GM18511 (cell line): ENCODE measurements around the gene MYOG.

Experiments used
- ATAC-seq: cut with Tn5 transposase; IDR thresholded peaks from one replicate; pipeline ENCODE4 v1.9.1; 2021; ENCODE audit warnings: mild to moderate bottlenecking, moderate library complexity; ENCODE audit not compliant: unreplicated experiment

MYOG gene

DNA sequence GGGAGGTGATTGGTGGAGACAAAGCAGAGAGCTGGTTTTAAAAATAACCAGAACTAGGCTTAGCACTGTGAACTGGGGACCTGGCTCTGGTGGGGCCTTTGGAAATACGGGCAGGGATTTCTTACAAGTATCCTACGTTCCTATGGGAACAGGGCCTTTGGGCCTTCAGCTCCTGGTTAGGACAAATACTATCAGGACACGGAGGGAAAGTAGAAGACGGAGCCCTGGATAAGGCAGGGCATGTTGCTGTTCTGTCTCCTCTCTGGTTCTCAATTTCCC lies 5.3 kb upstream of the MYOG start:
- no peak for ATAC-seq

DNA sequence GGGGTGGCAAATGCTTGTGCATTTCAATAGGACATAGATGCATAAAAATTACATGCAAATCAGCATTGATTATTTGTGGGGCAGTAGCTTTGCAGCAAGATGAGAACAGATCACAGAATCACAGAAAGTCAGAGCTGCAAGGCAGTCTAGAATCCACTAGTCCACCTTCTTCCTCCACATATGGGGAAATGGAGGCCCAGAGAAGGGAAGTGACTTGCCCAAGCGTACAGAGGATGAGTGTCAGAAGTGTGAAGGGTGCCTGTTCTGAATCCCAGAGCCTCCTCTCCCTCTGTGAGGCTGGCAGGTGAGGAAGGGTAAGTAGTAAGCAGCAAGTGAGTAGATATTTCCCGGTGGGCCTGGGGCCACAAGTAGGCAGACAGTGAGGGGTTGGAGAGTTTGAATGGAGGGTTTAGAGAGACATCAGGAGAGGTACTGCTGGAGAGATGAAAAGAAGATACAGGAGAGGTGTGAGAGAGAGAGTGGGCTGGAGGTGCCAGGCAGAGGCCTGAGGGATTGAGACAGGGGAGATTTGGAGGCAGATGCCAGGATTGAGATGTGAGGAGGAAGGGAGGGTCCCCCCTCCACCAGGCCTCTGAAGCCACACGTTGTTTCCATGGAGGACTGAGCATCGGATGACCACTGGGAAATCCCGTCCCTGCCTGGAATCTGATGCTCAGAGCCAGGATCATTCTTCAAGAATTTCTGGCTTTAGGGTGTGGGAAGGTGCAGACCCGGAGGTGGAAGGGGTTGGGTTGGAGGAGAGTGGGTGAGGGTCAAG lies 4.8 kb upstream of the MYOG start:
- no peak for ATAC-seq

DNA sequence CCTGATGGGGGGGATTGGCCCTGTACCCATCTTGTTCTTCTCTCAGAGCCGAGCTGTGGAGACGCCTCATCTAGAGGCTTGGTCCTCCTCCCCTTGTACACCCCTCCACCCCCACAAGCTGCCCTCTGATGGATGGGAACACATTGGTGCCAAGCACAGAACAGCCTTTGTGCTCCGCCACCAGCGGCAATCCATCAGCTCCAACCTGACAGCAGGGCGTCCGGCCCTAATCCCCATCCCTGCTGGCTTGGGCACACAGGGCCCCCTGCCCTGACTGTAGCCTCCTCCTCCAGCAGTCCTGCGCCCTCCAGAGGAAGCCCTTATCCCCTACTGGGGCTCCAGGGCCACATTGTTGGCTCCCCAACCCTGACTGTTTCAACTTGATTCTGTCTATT lies 3.8 kb upstream of the MYOG start:
- no peak for ATAC-seq

DNA sequence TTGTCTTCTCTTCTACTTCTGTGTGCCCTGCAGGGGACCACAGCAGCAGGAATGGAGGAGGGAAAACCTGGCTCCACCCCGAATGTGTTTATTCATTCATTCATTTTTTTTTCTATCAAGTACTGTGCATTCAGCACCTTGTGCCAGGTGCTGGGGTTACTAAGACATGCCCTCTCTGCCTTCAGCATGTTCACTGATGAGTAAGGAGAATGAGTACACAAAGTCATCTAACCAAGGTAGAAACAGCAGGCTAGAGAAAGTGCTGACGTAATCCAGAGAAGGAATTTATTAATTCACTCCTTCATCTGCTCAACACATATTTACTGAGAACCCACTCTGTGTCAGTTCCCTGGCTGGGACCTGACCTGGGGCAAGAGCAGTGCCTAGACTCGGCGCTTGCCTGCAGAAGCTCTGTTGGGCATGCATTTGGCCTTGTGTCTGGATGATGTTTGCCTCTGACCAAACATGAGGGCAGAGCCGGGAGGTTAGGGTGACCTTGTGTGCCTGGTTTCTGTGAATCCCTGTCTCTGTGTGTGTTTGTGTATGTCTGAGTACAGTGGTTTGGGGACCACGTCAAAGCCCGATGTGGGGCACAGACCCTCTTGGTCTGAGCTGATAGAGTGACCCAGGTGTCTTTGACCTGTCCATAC lies 3.3 kb upstream of the MYOG start:
- no peak for ATAC-seq

DNA sequence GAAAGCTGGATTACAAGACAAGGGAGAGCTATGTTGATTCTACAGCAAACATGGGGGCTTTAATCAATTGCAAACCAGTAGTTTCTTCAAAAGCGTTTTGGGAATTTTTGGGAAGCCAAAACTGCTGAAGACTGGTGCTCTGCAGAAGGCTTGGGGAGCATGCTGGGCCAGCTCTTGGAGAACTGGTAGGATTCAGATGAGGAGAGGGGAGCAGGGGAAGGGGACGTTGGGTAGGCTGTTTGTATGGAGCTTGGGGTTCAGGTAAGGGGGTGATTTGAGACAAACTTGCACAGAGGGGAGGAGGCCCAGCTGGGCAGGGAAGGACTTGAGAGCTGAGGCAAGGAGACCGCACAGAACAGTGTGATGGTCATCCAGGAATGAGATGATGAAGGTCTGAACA lies 2.6 kb upstream of the MYOG start:
- ATAC-seq = no peak

DNA sequence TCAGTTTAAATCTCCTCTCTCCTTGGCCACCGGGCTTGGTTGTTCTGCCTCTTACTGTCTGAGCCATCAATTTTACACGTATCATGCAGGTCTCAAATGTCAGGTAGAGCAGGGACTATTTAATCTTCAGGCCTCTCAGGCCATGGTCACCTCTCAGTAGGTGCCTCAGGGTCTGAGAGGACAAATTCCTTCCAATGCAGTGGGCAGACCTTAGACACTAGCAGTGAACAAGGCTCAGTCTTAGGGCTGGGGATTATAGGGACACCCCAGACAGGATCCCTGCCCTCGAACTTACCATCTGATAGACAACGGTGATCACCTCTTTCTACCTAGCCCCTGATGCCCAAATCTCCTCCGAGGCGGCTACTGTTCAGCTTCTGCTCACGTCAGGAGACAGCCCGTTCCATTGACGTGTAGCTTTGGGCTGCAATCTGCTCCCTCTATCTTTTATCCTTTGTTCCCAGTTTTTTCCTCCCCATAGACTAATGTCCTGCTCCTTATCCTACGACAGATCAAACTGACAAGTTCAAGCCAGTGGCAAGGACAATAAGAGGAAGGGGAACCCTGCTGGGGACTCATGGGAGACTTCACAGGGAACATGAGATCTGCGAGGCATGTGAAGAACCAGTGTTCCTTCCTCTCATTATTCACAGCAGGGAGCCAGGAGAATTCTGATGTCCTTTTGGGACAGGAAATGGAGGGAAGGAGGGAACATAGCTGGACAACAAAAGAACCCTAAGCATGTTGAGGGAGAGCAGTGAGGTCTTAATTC lies 1.4 kb upstream of the MYOG start:
- ATAC-seq = no peak

DNA sequence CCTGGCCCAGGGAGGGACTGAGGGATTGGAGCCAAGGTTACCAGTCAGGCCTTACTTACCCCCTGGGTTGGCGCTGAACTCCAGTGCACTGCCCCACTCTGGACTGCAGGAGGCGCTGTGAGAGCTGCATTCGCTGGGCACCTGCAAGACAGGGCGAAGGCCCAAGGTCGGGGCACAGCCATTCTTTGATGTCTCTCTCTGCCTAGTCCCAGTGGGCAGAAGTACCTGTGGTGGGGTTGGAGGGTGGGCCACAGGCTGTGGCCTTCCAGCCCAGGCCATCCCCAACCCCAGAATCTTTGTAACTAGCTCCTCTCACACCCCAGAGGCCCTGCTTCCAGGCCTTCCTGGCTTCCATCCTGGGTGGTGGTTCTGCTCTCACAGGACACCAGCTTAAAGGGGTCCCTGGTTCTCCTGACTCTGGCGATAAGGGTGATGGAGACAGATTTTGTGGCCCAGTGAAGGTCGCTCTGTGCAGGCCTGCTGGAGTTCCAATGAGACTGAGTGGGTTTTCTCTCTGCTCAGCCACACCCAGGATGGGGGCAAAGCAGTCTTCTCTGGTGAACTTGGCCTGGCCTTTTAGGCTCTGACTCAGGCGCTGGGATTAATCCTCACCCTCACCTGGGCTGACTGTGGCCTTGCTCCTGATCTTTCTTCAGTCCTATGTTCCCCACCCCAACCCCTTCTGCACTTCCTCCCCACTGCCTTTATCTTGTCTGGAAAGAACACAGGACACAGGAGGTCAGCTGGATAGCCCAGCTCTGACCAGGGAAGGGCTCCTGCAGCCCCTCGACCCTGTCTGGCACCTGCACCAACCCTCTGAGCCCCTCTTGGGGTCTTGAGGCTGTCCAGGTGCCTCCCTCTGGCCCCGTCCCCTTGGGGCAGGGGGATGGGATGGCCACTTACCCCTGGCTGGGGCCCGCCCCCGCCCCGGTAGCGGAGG lies 954 bp downstream of the MYOG start:
- no peak for ATAC-seq

DNA sequence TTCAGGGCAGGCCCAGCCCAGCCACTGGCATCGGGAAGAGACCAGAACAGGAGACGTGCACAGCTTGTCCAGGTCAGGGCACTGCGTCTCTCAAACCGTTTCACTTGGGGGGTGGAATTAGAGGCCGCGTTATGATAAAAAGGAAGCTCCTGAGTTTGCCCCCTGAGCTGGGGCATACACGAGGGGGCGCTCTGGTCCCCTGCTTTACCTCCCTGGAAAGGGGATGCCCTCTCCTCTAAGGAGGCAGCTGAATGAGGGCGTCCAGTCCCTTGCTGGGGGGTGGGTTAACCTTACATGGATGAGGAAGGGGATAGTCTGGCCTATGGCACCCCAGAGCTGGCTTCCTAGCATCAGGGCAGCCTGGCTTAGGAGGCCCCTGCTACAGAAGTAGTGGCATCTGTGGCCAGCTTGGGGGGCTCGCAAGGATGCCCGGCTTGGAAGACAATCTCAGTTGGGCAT lies 2.3 kb downstream of the MYOG start:
- ATAC-seq = no peak

DNA sequence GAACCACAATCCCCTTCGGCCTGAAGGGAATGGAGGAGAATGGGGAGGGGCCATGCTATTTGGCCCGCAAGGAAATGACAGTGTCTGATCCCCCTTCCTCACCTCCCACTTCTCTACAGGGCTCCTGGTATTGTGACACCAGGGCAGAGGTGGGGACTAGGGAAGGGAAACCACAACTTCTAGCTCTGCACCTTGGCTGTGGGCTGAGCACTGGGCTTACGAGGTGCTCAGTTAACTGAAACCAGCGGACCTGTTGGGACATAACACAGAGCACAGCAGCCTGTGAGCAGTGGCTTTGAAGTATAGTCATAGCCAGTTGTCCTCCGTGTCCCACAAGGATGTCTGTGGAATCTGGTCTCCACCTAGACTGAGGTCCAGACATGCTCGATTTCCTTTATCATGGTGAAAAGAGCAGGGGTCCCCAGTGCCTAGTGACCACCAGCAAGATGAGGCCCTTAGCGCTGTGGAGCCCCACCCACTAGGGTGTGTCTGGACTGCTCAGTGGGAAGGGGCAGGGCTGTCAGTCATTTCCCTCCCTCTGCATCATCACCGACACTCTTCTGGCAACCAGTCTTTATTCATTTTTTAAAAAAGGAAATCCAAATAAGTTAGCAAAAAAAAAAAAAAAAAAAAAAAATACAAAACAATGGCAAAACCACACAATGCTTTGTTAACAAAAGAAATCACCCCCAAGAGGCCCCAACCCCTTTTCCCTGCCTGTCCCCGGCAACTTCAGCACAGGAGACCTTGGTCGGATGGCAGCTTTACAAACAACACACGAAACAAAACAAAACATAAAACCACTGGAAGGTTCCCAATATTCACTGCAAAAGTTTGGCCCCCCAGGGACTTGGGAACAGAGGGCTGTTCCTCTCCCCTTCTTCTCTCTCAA lies 3.0 kb downstream of the MYOG start:
- no peak for ATAC-seq

DNA sequence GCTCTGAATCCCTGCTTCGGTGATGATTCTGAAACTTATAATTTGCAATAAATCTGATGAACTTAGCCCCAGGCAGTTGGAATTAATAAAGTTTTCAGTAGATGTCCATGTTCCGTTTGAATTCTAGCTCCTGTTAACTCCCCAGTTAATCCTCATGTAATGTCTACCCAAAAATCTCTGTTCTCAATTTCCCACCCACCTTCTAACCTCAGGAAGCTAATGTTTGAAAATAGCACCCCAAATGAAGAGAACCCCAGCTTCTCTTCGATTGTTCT lies 3.6 kb downstream of the MYOG start:
- ATAC-seq = no peak

DNA sequence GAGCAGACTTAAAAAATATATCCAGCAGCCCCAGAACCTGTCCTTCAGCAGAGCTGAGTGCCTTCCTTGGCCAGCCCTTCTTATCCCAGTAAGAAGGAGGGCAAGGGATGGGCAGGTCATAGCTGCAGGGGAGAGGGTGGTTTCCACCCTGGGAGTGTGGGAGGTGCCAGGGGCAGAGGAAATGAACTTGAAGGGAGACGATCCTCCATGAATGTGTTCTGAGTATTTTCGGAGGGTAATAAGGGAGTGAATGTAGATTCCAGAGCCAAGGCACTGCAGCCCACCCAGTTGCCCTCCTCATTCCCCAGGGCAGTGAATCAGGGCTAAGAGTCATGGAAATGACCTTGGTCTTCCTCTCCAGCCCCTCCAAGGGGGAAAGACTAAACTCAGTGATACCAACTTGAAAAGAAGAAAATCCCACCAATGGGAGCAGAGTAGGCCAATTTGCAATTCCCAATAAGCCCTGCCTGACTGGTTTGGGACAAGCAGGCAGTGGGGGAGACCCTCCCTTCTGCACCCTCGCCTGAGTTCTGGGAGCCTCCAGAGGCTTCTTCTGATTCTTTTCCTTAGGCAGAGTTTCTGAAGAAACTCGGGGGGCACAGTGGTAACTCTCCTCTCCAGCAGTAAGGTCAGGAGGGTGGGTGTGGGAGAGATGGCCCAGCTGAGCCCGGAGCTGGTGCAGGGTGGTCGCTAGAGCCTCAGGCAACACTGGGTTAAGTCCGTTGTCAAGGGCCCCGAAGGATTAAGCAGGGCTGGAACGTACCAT lies 4.2 kb downstream of the MYOG start:
- ATAC-seq = no peak

DNA sequence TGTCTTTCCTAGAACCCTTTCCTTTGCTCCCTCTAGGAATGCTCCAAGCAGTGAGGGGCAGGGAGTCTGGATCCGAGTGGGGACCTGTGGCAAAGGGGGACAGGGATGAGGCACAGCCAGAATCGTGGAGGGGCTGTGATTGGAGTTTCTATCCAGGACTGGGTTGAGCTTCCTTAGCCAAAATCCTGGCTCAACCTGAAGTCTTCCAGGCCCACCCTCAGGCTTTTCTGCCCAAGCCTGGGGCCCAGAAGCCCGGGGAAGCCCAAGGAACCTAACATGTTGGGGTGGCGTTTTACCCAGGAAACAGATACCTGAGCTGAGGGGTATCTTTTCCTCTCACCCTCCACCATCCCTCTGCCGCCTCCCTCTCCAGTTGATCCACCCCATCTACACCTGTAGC lies 5.4 kb downstream of the MYOG start:
- no peak for ATAC-seq

DNA sequence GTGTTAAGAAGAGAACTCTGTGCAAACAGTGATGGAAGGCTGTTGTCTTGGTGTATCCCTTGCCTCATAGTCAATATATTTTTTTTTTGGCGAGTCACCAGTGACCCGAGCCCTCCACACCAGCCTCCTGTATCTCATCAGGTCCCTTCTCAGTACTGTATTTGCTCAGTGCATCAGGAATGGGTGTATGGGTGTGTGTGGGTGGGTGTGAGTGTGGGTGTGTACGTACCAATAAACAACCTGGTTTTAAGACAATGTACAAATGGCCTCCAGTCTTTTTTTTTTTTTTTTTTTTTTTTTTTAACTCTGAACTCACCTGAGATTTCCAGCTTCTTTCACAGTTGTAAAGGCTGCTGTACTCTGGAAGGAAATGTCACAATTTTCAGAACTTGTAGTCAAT lies 7.3 kb downstream of the MYOG start:
- ATAC-seq = no peak

DNA sequence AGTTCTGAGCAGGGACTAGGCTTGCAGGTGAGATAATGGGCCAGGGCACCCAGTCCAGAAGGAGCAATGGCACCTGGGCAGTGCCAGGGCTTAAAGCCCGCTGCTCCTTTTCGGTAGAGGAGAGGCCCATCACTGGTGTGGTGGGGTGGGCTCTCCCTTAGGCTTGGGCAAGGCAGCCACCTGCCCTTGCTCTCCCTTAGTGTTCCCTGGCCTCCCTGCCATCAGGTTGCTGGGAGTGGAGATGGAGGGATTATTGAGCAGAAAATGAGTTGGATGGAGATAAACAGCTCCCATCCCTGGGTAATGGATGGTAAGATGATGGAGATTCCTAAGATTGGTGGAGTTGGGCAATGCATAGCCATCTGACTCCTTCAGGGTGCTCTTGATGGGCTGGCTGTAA lies 7.9 kb downstream of the MYOG start:
- ATAC-seq = no peak

DNA sequence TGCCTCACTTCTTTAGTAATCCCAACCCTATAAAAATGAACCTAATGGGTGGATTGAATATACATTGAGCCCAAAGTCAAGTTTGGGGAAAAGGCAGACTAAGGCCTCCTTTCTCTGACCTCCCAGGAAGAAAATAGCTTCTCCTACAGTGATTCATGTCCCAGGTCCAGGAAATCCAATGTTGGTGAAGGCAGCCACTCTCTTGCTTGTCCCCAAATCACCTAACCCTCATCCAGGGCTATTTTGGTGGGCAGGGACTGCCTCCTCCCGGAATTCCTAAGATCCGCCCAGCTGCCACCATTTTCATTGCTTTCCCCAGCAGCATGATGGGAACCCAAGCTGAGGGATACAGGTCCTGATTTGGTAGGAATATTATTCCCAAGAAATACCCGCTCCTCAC lies 8.4 kb downstream of the MYOG start:
- no peak for ATAC-seq

DNA sequence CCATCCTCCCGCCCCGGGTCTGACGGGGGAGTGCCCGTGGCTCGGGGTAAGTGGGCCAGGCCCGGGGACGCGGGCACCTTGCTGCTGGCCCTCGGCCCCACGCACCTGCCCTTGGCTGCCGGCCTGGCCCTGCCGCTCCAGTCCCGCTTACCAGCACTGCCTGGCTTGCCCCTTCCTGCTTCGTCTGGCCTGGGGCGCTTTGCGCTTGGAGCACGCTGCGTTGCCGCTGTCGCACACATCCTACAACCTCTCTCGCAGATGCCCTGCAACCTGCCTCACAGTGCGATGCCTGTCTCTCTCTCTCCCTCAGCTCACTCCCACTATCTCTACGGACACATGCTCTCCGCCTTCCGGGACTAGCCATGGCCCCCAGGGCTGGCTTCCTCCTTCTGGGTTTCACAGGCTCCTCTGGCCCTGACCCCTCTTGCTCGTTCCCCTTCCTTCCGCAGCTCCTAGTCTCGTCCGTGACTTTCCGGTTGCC lies 9.7 kb downstream of the MYOG start:
- no peak for ATAC-seq

DNA sequence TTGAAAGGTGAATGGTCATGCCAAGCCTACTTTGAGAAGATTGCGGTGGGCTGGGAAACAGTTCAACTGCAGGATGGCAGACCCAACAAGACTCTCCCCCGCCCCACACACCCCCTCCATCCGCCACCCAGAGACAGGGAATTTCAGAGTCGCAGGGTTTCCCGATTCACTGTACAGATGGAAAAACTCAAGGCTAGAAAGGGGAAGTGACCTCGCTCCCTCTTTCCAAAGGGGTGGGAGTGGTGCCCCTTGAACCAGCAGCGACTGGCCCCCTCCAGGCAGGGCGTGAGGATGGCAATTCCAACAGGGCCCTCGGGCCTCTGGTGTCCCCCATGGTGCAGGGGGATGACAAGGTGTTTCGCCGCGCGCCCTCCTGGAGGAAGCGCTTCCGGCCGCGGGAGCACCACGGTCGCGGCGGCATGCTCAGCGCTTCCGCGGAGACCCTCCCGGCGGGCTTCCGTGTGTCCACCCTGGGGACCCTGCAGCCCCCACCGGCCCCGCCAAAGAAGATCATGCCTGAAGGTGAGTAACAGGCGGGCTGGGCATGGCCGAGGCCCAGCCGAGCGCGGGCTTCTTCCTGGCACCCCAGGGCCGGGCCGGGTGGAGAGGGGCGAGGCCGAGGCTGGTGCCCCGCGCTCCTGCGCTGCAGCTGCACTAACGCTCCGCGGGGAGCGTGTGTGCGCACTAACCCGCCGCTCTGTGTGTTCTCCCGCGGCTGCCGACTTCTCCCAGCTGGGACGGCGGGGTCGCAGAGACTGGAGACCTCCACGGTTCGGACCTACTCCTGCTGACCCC lies 10.4 kb downstream of the MYOG start:
- no peak for ATAC-seq

DNA sequence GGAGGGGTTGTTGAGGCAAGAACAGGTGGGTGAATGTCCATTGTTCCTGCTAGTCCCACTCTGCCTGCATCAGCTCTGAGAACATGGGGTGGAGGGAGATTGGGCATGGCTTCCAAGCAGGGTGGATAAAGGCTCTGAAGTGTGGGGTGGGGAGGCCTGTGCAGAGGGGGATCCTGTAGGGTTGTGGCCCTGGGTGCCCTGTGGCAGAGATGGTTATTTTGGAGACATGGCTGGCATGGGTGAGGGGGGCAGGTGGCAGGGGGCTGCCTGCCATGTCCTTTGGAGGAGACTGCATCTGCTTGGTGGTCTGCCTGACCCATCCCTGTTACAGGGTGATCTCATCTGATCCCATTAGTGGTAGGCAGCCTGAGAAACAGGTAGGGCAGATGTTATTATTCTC lies 11.2 kb downstream of the MYOG start:
- no peak for ATAC-seq

DNA sequence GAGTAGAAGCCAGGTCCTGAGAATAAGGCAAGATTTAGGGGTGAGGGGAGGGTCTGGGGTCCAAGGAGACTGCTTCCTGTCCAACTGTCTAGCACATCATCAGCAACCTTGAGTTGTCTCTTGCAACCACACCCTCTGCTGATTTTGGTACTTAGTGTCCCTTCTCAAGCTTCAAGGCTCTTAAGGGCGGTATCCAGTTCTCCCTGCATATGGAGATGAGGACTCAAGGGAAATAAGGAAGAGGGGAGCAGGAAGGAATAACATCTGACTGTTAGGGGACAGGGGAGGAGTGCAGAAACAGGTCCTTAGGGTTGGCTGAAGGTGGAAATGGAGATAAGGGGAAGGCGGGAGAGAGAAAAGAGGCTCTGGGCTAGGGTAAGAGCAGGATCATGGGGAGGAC lies 12.3 kb downstream of the MYOG start:
- no peak for ATAC-seq
